ENCODE measurements around the gene ZNF778.

ZNF778 gene

GRCh38 chr16:89197033-89197632, 20.4 kb upstream of the ZNF778 start:
- Histone ChIP-seq H3K27me3 (ENCODE audit: insufficient read depth, low read length) (peaks cover 27% of the 10 kb centered on the region), H3K4me1 (ENCODE audit: control insufficient read depth, insufficient read depth, low read length, unreplicated experiment) (no peaks in the 10 kb centered on the region), H3K79me2 (ENCODE audit: control insufficient read depth, insufficient read depth, low read length, unreplicated experiment) (no peaks in the 10 kb centered on the region), H3K36me3 (ENCODE audit: insufficient read depth, low read length) (no peaks in the 10 kb centered on the region), H2AFZ (ENCODE audit: low read length, unreplicated experiment) (no peak overlapping the region), H3K27ac (ENCODE audit: low read depth, low read length) (no peak overlapping the region), H3K4me3 (ENCODE audit: low read depth, low read length) (no peak overlapping the region)

GRCh38 chr16:89197633-89198416, 19.7 kb upstream of the ZNF778 start:
- Histone ChIP-seq H3K4me1 (ENCODE audit: control insufficient read depth, insufficient read depth, low read length, unreplicated experiment) (no peaks in the 10 kb centered on the region), H3K79me2 (ENCODE audit: control insufficient read depth, insufficient read depth, low read length, unreplicated experiment) (no peaks in the 10 kb centered on the region), H3K4me3 (ENCODE audit: low read depth, low read length) (no peak overlapping the region), H3K36me3 (ENCODE audit: insufficient read depth, low read length) (no peaks in the 10 kb centered on the region), H3K27me3 (ENCODE audit: insufficient read depth, low read length) (peaks cover 34% of the 10 kb centered on the region), H2AFZ (ENCODE audit: low read length, unreplicated experiment) (no peak overlapping the region), H3K27ac (ENCODE audit: low read depth, low read length) (no peak overlapping the region)

- no peak overlapping the region for H2AFZ ChIP-seq (ENCODE audit: low read length, unreplicated experiment)
- no peaks in the 10 kb centered on the region for H3K4me1 ChIP-seq (ENCODE audit: control insufficient read depth, insufficient read depth, low read length, unreplicated experiment)
- no peak overlapping the region for H3K4me3 ChIP-seq (ENCODE audit: low read depth, low read length)
- no peaks in the 10 kb centered on the region for H3K79me2 ChIP-seq (ENCODE audit: control insufficient read depth, insufficient read depth, low read length, unreplicated experiment)
- no peaks in the 10 kb centered on the region for H3K36me3 ChIP-seq (ENCODE audit: insufficient read depth, low read length)
- H3K27me3 ChIP-seq (ENCODE audit: insufficient read depth, low read length): peaks cover 42% of the 10 kb centered on the region
- no peak overlapping the region for H3K27ac ChIP-seq (ENCODE audit: low read depth, low read length)
These were observed 18.9 kb upstream of the ZNF778 start for GRCh38 chr16:89198417-89199240.

GRCh38 chr16:89199241-89200123, 18.0 kb upstream of the ZNF778 start:
- Histone ChIP-seq H3K27ac (ENCODE audit: low read depth, low read length) (no peak overlapping the region), H2AFZ (ENCODE audit: low read length, unreplicated experiment) (no peak overlapping the region)

GRCh38 chr16:89200124-89200849, 17.2 kb upstream of the ZNF778 start, which contains the start of gene SLC22A31:
SLC22A31 (minus strand) TSS chr16:89200537; CDS start chr16:89200501, 36 bp downstream.
- no peak within 1 kb of the TSS for H2AFZ ChIP-seq (ENCODE audit: low read length, unreplicated experiment)
- H3K27me3 ChIP-seq (ENCODE audit: insufficient read depth, low read length): peaks cover 52% of the 10 kb centered on the region
- H3K36me3 ChIP-seq (ENCODE audit: insufficient read depth, low read length): no peaks in the 10 kb centered on the region
- H3K4me3 ChIP-seq (ENCODE audit: low read depth, low read length): 0 out of 2 replicates have a peak within 1 kb of the TSS, but pooled peaks have one; percentile 45
- no peaks in the 10 kb centered on the region for H3K4me1 ChIP-seq (ENCODE audit: control insufficient read depth, insufficient read depth, low read length, unreplicated experiment)
- H3K27ac ChIP-seq (ENCODE audit: low read depth, low read length): no peak within 1 kb of the TSS
- no peaks in the 10 kb centered on the region for H3K79me2 ChIP-seq (ENCODE audit: control insufficient read depth, insufficient read depth, low read length, unreplicated experiment)

More at GRCh38 chr16:89199241-89200123, 18.0 kb upstream of the ZNF778 start:
- H3K79me2 ChIP-seq (ENCODE audit: control insufficient read depth, insufficient read depth, low read length, unreplicated experiment): no peaks in the 10 kb centered on the region
- H3K4me1 ChIP-seq (ENCODE audit: control insufficient read depth, insufficient read depth, low read length, unreplicated experiment): no peaks in the 10 kb centered on the region
- peaks cover 49% of the 10 kb centered on the region for H3K27me3 ChIP-seq (ENCODE audit: insufficient read depth, low read length)
- no peaks in the 10 kb centered on the region for H3K36me3 ChIP-seq (ENCODE audit: insufficient read depth, low read length)
- H3K4me3 ChIP-seq (ENCODE audit: low read depth, low read length): no peak overlapping the region

GRCh38 chr16:89200850-89201411, 16.6 kb upstream of the ZNF778 start:
- Histone ChIP-seq H3K36me3 (ENCODE audit: insufficient read depth, low read length) (no peaks in the 10 kb centered on the region), H3K79me2 (ENCODE audit: control insufficient read depth, insufficient read depth, low read length, unreplicated experiment) (no peaks in the 10 kb centered on the region), H3K4me1 (ENCODE audit: control insufficient read depth, insufficient read depth, low read length, unreplicated experiment) (no peaks in the 10 kb centered on the region), H3K4me3 (ENCODE audit: low read depth, low read length) (0 out of 2 replicates have a peak overlapping the region, but pooled peaks have one; percentile 45), H3K27ac (ENCODE audit: low read depth, low read length) (no peak overlapping the region), H3K27me3 (ENCODE audit: insufficient read depth, low read length) (peaks cover 52% of the 10 kb centered on the region), H2AFZ (ENCODE audit: low read length, unreplicated experiment) (no peak overlapping the region)

- Histone ChIP-seq H3K27ac (ENCODE audit: low read depth, low read length) (no peak overlapping the region), H3K27me3 (ENCODE audit: insufficient read depth, low read length) (peaks cover 52% of the 10 kb centered on the region), H3K4me1 (ENCODE audit: control insufficient read depth, insufficient read depth, low read length, unreplicated experiment) (no peaks in the 10 kb centered on the region), H3K79me2 (ENCODE audit: control insufficient read depth, insufficient read depth, low read length, unreplicated experiment) (no peaks in the 10 kb centered on the region), H2AFZ (ENCODE audit: low read length, unreplicated experiment) (no peak overlapping the region), H3K4me3 (ENCODE audit: low read depth, low read length) (0 out of 2 replicates have a peak overlapping the region, but pooled peaks have one; percentile 45), H3K36me3 (ENCODE audit: insufficient read depth, low read length) (no peaks in the 10 kb centered on the region)
These were observed 15.8 kb upstream of the ZNF778 start for GRCh38 chr16:89201439-89202377.

- H3K36me3 ChIP-seq (ENCODE audit: insufficient read depth, low read length): no peaks in the 10 kb centered on the region
- no peak overlapping the region for H3K4me3 ChIP-seq (ENCODE audit: low read depth, low read length)
- no peaks in the 10 kb centered on the region for H3K4me1 ChIP-seq (ENCODE audit: control insufficient read depth, insufficient read depth, low read length, unreplicated experiment)
- H2AFZ ChIP-seq (ENCODE audit: low read length, unreplicated experiment): no peak overlapping the region
- no peak overlapping the region for H3K27ac ChIP-seq (ENCODE audit: low read depth, low read length)
- H3K27me3 ChIP-seq (ENCODE audit: insufficient read depth, low read length): peaks cover 52% of the 10 kb centered on the region
- H3K79me2 ChIP-seq (ENCODE audit: control insufficient read depth, insufficient read depth, low read length, unreplicated experiment): no peaks in the 10 kb centered on the region
These were observed 14.9 kb upstream of the ZNF778 start for GRCh38 chr16:89202422-89203215.

Data from ACC112 (cell line).